NCI-H510A (cell line): ENCODE measurements around the gene ABCC3.

Source experiments
- DNase-seq: peaks from one replicate; lab custom pipeline; 2025; lab: John Stamatoyannopoulos, UW

Gene ABCC3

GRCh38 chr17:50627036-50627781 lies 7.5 kb upstream of the ABCC3 start:
- no peak for DNase-seq

GRCh38 chr17:50627782-50628601 lies 6.7 kb upstream of the ABCC3 start:
- peak; percentile 83 for DNase-seq

GRCh38 chr17:50629902-50630301 lies 4.8 kb upstream of the ABCC3 start:
- no peak for DNase-seq

- DNase-seq, result peak; percentile 59
These were observed 4.0 kb upstream of the ABCC3 start for GRCh38 chr17:50630524-50631194.

- no peak for DNase-seq
These were observed 3.3 kb upstream of the ABCC3 start for GRCh38 chr17:50631195-50631907.

- DNase-seq, result no peak
These were observed 2.6 kb upstream of the ABCC3 start for GRCh38 chr17:50631908-50632571.

GRCh38 chr17:50632637-50633036 lies 2.0 kb upstream of the ABCC3 start:
- no peak for DNase-seq

- DNase-seq, result no peak
These were observed 998 bp upstream of the ABCC3 start for GRCh38 chr17:50633683-50634082.

- no peak for DNase-seq
These were observed 442 bp downstream of the ABCC3 start for GRCh38 chr17:50634915-50635731.

- no peak for DNase-seq
These were observed 976 bp downstream of the ABCC3 start for GRCh38 chr17:50635732-50635981.

- DNase-seq, result no peak
These were observed 1.5 kb downstream of the ABCC3 start for GRCh38 chr17:50635982-50636803.

- DNase-seq, result no peak
These were observed 2.1 kb downstream of the ABCC3 start for GRCh38 chr17:50636804-50637195.

- no peak for DNase-seq
These were observed 3.3 kb downstream of the ABCC3 start for GRCh38 chr17:50637829-50638605.

- DNase-seq, result no peak
These were observed 3.9 kb downstream of the ABCC3 start for GRCh38 chr17:50638606-50638965.

- DNase-seq, result no peak
These were observed 4.5 kb downstream of the ABCC3 start for GRCh38 chr17:50638966-50639713.

- no peak for DNase-seq
These were observed 6.1 kb downstream of the ABCC3 start for GRCh38 chr17:50640686-50641351.

- no peak for DNase-seq
These were observed 6.7 kb downstream of the ABCC3 start for GRCh38 chr17:50641357-50641756.

- no peak for DNase-seq
These were observed 7.5 kb downstream of the ABCC3 start for GRCh38 chr17:50642071-50642721.
